HepG2 (cell line): ENCODE measurements around the gene ASB4. TPM values are rescaled to one million over a fixed set of nuclear protein-coding genes. Genes with fewer than 3 reads are reported as not detected.

Source experiments
- ATAC-seq: fragments of 200-7000 bp; cut with Tn5 transposase; 3 replicates; pipeline ENCODE4 v1.9.1; 2020; ENCODE audit warnings: mild to moderate bottlenecking, moderate library complexity
- BruUV-seq: library from RNA; stranded (reverse); fragments of 400-500 nt; replicated peaks from 2 replicates; lab custom pipeline; 2021; lab: Mats Ljungman, UMichigan
- CTCF ChIA-PET: fragments of 300-600 bp; formaldehyde crosslinking; extraction: SDS; loops from one replicate; lab custom pipeline; 2021; ENCODE audit warnings: low total read pairs, inconsistent platforms, low intra/inter-chr PET ratio; lab: Yijun Ruan, JAX
- POLR2A ChIA-PET: fragments of 350-600 bp; sonication (Branson Sonifier 250); formaldehyde crosslinking; loops from one replicate; lab custom pipeline; 2020; ENCODE audit warnings: antibody characterized with exemption, inconsistent platforms; lab: Yijun Ruan, JAX
- DNase-seq: peaks from one replicate; pipeline ENCODE4 v3.0.0-alpha.2; 2015; ENCODE audit warnings: low spot score
- FAIRE-seq: peaks from 3 replicates; lab custom pipeline; 2011; peaks lifted over from hg19 to GRCh38; lab: Jason Lieb, UNC
- H2AFZ ChIP-seq: one replicate; pipeline ENCODE4 v1.6.1; 2011; ENCODE audit warnings: low read length, inconsistent platforms
- H3K27ac ChIP-seq: fragments of 300-600 bp; 3 replicates; pipeline ENCODE4 v1.8.0; 2011; ENCODE audit warnings: mixed run types, mild to moderate bottlenecking, mixed read lengths, low read length, inconsistent platforms; ENCODE audit not compliant: insufficient read depth; ENCODE audit errors: extremely low read length
- H3K27me3 ChIP-seq, 2 experiments: fragments of 200-600 bp in 1 of 2; 2 replicates in 1 of 2; 3 replicates in 1 of 2; pipeline versions ENCODE4 v1.6.0 to v1.8.0; 2011; ENCODE audit warnings: low read length in 2 of 2, mild to moderate bottlenecking in 2 of 2, moderate library complexity in 2 of 2, inconsistent platforms in 1 of 2; ENCODE audit not compliant: insufficient read depth in 2 of 2, control insufficient read depth in 1 of 2
- H3K36me3 ChIP-seq, 2 experiments: fragments of 200-600 bp in 1 of 2; replicated peaks in 1 of 2; 2 replicates in 1 of 2; 3 replicates in 1 of 2; pipeline versions ENCODE4 v1.5.1 to v1.8.0; 2011; ENCODE audit warnings: low read length in 2 of 2, inconsistent platforms in 1 of 2; ENCODE audit not compliant: insufficient read depth in 2 of 2, control insufficient read depth in 1 of 2
- H3K4me1 ChIP-seq: 2 replicates; pipeline ENCODE4 v1.5.1; 2012; ENCODE audit warnings: low read length, inconsistent platforms; ENCODE audit not compliant: insufficient read depth
- H3K4me2 ChIP-seq: 2 replicates; pipeline ENCODE4 v1.6.0; 2011; ENCODE audit warnings: low read depth, low read length, inconsistent platforms
- H3K4me3 ChIP-seq, 3 experiments: fragments of 200-600 bp in 1 of 3; sonication (generic), shearing (Covaris generic) in 1 of 3; replicated peaks in 1 of 3; 2 replicates each; pipeline ENCODE4 v1.5.1; 2011 to 2016; ENCODE audit warnings: low read length in 3 of 3, inconsistent platforms in 2 of 3, low read depth in 2 of 3, mild to moderate bottlenecking in 2 of 3, control low read depth in 1 of 3, mixed read lengths in 1 of 3; ENCODE audit not compliant: insufficient read depth in 1 of 3
- H3K79me2 ChIP-seq: one replicate; pipeline ENCODE4 v1.6.1; 2011; ENCODE audit warnings: low read length, inconsistent platforms; ENCODE audit not compliant: insufficient read depth
- H3K9ac ChIP-seq: 2 replicates; pipeline ENCODE4 v1.6.0; 2011; ENCODE audit warnings: mild to moderate bottlenecking, low read depth, low read length, inconsistent platforms; ENCODE audit not compliant: insufficient read depth
- H3K9me3 ChIP-seq: 2 replicates; pipeline ENCODE4 v1.5.1; 2012; ENCODE audit warnings: mild to moderate bottlenecking, low read length
- H4K20me1 ChIP-seq: 2 replicates; pipeline ENCODE4 v1.6.0; 2011; ENCODE audit warnings: inconsistent platforms, mild to moderate bottlenecking, low read length, moderate library complexity; ENCODE audit not compliant: insufficient read depth
- HNF4A ChIP-seq: sonication (generic); formaldehyde crosslinking; IDR thresholded peaks from 2 replicates; pipeline ENCODE4 v1.4.0; 2020; ENCODE audit warnings: missing genetic modification reagents
- MAFF ChIP-seq: IDR thresholded peaks from 2 replicates; pipeline ENCODE4 v1.6.1; 2011; ENCODE audit warnings: low read depth, low read length, improper control_type of control experiment
- MAFK ChIP-seq, 2 experiments: IDR thresholded peaks in 1 of 2; conservative IDR thresholded peaks in 1 of 2; 2 replicates each; pipeline ENCODE4 v1.6.1; 2011; ENCODE audit warnings: improper control_type of control experiment in 2 of 2, low read length in 2 of 2
- MIER2 ChIP-seq: IDR thresholded peaks from 2 replicates; pipeline ENCODE4 v1.6.1; 2016; ENCODE audit warnings: missing biosample characterization, missing genetic modification reagents
- NONO ChIP-seq, 2 experiments: fragments of 450-650 bp in 1 of 2; sonication (generic) in 1 of 2; formaldehyde crosslinking in 1 of 2; IDR thresholded peaks in 1 of 2; conservative IDR thresholded peaks in 1 of 2; 2 replicates each; pipeline versions ENCODE4 v1.6.1 to v1.8.0; 2017 to 2022; ENCODE audit warnings: mild to moderate bottlenecking in 1 of 2, missing genetic modification reagents in 1 of 2, moderate library complexity in 1 of 2
- THYN1 ChIP-seq: sonication (generic); formaldehyde crosslinking; IDR thresholded peaks from 2 replicates; pipeline ENCODE4 v1.8.1; 2023; ENCODE audit warnings: low read depth, mild to moderate bottlenecking, moderate library complexity, missing genetic modification reagents, borderline replicate concordance
- ZNF317 ChIP-seq: sonication (generic); formaldehyde crosslinking; IDR thresholded peaks from 2 replicates; pipeline ENCODE4 v1.5.0; 2020; ENCODE audit warnings: mild to moderate bottlenecking, missing genetic modification reagents
- WGBS: methylation state at CpG from one replicate; pipeline ENCODE4 v1.1.6; 2017; ENCODE audit warnings: low lambda C conversion rate; 5-methylcytosine and 5-hydroxymethylcytosine counted together
- in situ Hi-C: cut with HindIII; loops from 2 replicates; pipeline ENCODE4 v1.10.0; 2017; ENCODE audit warnings: low pct_unique_long_range_greater_than_20kb; ENCODE audit not compliant: extremely low pct_ligation_motif_present
- intact Hi-C: fragments of 100-400 bp; cut with micrococcal nuclease; formaldehyde crosslinking; loops from one replicate; pipeline ENCODE4 v1.10.0; 2022; ENCODE audit not compliant: unreplicated experiment
- polyA plus RNA-seq, 8 experiments: library from polyadenylated mRNA; depleted of rRNA in 3 of 8; stranded (reverse) in 7 of 8; unstranded in 1 of 8; fragments of >200 nt; fragmentation: Illumina TruSeq in 4 of 8; extraction: Trizol in 4 of 8; gene quantifications; 2 replicates each; pipeline versions ENCODE4 v1.2.1 to v1.2.3, GENCODE V29; 2011 to 2016; ENCODE audit warnings: low read depth in 4 of 8, missing spikeins in 1 of 8, mixed read lengths in 1 of 8; ENCODE audit not compliant: insufficient read depth in 1 of 8
- total RNA-seq, 5 experiments: library from RNA; depleted of rRNA; stranded (reverse); fragments of >200 nt; fragmentation: Illumina TruSeq; extraction: Trizol; gene quantifications; 2 replicates each; pipeline ENCODE4 v1.2.3, GENCODE V29; 2016; ENCODE audit warnings: low read depth in 1 of 5
- TF ChIP-seq, protein P1 (sequence below): sonication (generic); formaldehyde crosslinking; IDR thresholded peaks from 2 replicates; pipeline ENCODE4 v1.4.0; 2020; ENCODE audit warnings: mild to moderate bottlenecking, missing genetic modification reagents

ASB4 gene
- total and polyA plus RNA-seq, 2 of the 13 experiments (the other 11 are each of a cell fraction or from before 2014, with no cell fraction given): 1.1 to 4.0 TPM

DNA sequence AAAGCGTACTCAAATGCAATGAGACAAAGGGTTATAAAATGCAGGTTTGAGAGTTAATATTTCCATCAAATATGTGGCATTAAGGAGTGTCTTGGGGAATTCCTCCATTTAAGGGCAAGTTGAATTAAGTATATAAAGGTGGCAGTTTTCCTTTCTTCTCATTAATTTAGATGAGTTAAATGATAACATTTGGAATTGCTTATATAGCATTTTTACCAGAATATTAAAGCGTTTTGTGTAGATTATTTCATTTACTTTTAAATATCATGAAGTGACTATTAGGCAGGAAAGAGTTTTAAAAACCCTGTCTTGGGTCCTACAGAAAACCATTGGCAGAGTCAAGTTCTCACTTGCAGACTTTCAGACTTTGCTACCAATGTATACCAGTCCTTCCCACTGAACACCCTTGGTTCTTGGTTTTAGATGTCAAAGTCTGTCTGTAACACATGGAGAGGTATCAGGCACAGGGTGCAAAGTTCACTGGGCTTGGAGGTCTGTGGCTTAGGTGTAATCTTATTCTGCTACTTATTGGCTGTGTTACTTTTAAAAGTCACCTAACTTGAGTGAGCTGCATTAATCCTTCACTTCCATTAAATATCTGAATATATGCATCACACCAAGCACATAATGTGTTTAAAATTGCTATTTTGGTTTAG, 51.0 kb downstream of the ASB4 start:
- ATAC-seq (no peak), DNase-seq (peak; percentile 20)
- intact Hi-C loops: no loop called here
- Histone ChIP-seq H3K4me2 (no peak overlapping the region), H3K9ac (no peak overlapping the region), H2AFZ (no peak overlapping the region), H4K20me1 (no peaks in the 10 kb centered on the region), H3K4me3 (no peak overlapping the region)
- in situ Hi-C loops: loop anchor here (25.0 kb wide), 1 partner anchor 326 kb away; no protein-coding TSS in a partner anchor
- TF ChIP-seq ZNF317 (CRISPR knock-in tag): no peak
- no peak for TF ChIP-seq MIER2
- TF ChIP-seq MAFF: 0 out of 2 replicates have a peak, but pooled peaks have one; percentile 33
- TF ChIP-seq MAFK (conservative IDR thresholded peaks at IDR 0.05 in 1 of 2, IDR thresholded peaks at IDR 0.05 in 1 of 2; ENCODE audit: low read length in 2 of 2): peak; percentile 22 to 61; a peak in 3 of 4 replicates
- peak; percentile 53 for TF ChIP-seq HNF4A (CRISPR knock-in tag)
- TF ChIP-seq, all 625 proteins: peak for 3
- Histone ChIP-seq H3K9me3 (no peaks in the 10 kb centered on the region), H3K27me3 (no peaks in the 10 kb centered on the region), H3K79me2 (no peaks in the 10 kb centered on the region), H3K4me1 (peaks cover 7% of the 10 kb centered on the region; the same call in 1 of the 2 replicates), H3K36me3 (no peaks in the 10 kb centered on the region), H3K27ac (no peak overlapping the region)
- BruUV-seq: no TSS peak
- WGBS: 71% methylated on average over 2 of the region's 2 CpGs
- FAIRE-seq: no peak
- ChIA-PET POLR2A (no interaction called here), CTCF (no interaction called here)

DNA sequence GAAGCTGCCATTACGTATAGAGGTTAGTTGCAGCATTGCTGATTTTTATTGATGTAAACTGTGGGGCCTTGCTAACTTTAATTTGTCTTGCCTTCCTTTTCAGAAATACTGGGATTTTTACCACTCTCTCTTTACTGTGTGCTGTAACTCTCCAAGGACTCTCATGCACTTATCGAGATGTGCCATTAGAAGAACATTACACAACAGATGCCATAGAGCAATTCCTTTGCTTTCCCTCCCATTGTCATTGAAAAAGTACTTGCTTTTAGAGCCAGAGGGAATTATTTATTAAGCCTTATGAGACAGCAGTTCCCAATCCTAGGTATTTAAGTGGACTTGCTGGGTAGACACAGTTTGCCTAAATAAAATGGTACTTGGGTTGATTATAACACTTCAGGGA, 51.7 kb downstream of the ASB4 start:
- intact Hi-C loops: no loop called here
- H3K4me1 ChIP-seq: peaks cover 7% of the 10 kb centered on the region; the same call in 1 of the 2 replicates
- FAIRE-seq (no peak), DNase-seq (no peak), ATAC-seq (no peak)
- no peak overlapping the region for H3K4me2 ChIP-seq
- 66% methylated on average over 2 of the region's 2 CpGs for WGBS
- CTCF ChIA-PET: no interaction called here
- H3K4me3 ChIP-seq: no peak overlapping the region
- POLR2A ChIA-PET: no interaction called here
- no peaks in the 10 kb centered on the region for H3K27me3 ChIP-seq
- no peaks in the 10 kb centered on the region for H4K20me1 ChIP-seq
- H3K27ac ChIP-seq: no peak overlapping the region
- in situ Hi-C loops: loop anchor here (25.0 kb wide), 1 partner anchor 325 kb away; no protein-coding TSS in a partner anchor
- H2AFZ ChIP-seq: no peak overlapping the region
- no peaks in the 10 kb centered on the region for H3K9me3 ChIP-seq
- H3K36me3 ChIP-seq: no peaks in the 10 kb centered on the region
- BruUV-seq: no TSS peak
- no peaks in the 10 kb centered on the region for H3K79me2 ChIP-seq
- no peak overlapping the region for H3K9ac ChIP-seq
- TF ChIP-seq THYN1 (CRISPR knock-in tag): no peak
- TF ChIP-seq NONO (IDR thresholded peaks at IDR 0.05): no peak
- no peak for TF ChIP-seq NONO (CRISPR knock-in tag; conservative IDR thresholded peaks at IDR 0.05)
- TF ChIP-seq, protein P1, sequence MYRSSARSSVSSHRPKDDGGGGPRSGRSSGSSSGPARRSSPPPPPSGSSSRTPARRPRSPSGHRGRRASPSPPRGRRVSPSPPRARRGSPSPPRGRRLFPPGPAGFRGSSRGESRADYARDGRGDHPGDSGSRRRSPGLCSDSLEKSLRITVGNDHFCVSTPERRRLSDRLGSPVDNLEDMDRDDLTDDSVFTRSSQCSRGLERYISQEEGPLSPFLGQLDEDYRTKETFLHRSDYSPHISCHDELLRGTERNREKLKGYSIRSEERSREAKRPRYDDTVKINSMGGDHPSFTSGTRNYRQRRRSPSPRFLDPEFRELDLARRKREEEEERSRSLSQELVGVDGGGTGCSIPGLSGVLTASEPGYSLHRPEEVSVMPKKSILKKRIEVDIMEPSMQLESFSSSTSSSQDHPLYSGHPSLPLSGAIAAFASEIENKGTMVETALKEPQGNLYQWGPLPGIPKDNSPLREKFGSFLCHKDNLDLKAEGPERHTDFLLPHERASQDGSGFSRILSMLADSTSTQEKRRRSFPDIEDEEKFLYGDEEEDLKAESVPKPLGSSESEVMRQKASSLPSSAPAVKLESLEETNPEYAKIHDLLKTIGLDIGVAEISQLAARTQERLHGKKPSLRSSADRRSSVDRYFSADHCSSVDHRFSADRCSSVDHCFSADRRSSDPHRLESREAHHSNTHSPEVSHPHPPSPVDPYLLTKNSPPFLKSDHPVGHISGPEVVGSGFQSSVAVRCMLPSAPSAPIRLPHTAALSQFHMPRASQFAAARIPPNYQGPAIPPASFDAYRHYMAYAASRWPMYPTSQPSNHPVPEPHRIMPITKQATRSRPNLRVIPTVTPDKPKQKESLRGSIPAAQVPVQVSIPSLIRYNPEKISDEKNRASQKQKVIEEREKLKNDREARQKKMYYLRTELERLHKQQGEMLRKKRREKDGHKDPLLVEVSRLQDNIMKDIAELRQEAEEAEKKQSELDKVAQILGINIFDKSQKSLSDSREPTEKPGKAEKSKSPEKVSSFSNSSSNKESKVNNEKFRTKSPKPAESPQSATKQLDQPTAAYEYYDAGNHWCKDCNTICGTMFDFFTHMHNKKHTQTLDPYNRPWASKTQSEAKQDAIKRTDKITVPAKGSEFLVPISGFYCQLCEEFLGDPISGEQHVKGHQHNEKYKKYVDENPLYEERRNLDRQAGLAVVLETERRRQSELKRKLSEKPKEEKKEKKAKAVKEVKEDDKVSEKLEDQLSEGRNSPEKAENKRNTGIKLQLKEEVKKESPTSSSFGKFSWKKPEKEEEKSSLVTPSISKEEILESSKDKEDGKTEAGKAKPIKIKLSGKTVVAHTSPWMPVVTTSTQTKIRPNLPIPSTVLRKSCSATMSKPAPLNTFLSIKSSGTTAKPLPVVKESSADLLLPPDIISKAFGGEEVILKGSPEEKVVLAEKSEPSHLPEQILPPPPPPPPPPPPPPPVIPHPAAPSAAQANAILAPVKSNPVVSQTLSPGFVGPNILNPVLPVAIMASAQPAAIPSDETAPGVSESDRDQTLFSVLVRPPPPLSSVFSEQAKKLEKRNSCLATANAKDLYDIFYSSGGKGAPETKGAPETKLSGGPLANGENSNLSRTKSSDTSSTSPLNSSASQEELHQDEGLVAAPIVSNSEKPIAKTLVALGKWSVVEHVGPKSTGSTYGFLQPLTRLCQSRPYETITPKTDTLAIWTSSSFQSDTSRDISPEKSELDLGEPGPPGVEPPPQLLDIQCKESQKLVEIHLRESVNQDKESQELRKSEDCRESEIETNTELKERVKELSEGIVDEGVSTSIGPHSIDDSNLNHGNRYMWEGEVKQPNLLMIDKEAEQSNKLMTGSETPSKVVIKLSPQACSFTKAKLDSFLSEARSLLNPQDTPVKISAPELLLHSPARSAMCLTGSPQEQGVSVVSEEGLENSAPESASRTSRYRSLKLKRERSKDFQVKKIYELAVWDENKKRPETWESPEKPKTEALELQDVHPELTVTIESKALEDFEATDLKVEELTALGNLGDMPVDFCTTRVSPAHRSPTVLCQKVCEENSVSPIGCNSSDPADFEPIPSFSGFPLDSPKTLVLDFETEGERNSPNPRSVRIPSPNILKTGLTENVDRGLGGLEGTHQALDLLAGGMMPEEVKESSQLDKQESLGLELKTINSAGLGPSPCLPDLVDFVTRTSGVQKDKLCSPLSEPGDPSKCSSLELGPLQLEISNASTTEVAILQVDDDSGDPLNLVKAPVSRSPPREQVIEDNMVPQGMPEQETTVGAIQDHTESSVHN (CRISPR knock-in tag): no peak
